Measurements from ENCODE around the gene C10orf53.
"Not testable (repeated sequence)": the region's sequence is repeated elsewhere in the genome, so short reads cannot be mapped to it uniquely, and the experiment has no call there.

GRCh38 chr10:49715157-49715556 lies 35.7 kb downstream of the C10orf53 start:
- not testable (repeated sequence) for TF ChIP-seq POLR2A, CTCF (IDR thresholded peaks at IDR 0.05)

Data from tibial nerve (tissue), 3 donors.